ENCODE data around the gene RASD1. TPM values are rescaled to one million over a fixed set of nuclear protein-coding genes. Genes with fewer than 3 reads are reported as not detected.

RASD1 gene
- total RNA-seq, 4 donors from 2014 or later, result 25.5 to 79.9 (median 40.6) TPM

DNA sequence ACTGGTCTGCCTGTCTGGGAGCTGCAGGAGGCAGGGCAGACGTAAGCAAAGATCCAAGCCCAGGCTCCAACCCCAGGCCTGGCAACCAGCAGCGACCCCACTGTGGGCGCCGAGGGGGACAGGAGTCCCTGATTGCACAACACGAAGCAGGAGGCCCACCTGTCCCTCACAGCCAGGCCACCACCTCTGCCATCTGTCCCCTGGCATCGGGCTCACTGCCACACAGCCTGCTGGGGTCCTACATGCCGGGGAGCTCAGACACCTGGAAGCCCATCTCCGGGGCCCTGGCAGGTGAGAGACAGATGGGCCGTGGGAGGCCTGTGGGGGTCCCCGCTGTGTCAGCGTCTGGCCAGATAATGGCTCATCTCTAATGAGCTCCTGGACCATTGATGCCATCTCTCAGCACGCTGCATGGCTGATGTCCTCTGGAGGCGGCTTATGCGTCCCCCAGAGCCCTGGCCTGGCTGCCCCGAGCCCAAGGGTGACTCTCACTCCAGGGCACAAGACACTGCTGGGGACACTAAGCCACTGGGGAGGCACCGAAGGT, 11.3 kb upstream of the RASD1 start:
- intact Hi-C loops (cut with DNase I; ENCODE audit: low total_unique reads), result loop anchor here (10.0 kb wide), 2 partner anchors 117 to 153 kb away; no protein-coding TSS in a partner anchor
- TF ChIP-seq, protein P1, sequence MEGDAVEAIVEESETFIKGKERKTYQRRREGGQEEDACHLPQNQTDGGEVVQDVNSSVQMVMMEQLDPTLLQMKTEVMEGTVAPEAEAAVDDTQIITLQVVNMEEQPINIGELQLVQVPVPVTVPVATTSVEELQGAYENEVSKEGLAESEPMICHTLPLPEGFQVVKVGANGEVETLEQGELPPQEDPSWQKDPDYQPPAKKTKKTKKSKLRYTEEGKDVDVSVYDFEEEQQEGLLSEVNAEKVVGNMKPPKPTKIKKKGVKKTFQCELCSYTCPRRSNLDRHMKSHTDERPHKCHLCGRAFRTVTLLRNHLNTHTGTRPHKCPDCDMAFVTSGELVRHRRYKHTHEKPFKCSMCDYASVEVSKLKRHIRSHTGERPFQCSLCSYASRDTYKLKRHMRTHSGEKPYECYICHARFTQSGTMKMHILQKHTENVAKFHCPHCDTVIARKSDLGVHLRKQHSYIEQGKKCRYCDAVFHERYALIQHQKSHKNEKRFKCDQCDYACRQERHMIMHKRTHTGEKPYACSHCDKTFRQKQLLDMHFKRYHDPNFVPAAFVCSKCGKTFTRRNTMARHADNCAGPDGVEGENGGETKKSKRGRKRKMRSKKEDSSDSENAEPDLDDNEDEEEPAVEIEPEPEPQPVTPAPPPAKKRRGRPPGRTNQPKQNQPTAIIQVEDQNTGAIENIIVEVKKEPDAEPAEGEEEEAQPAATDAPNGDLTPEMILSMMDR (IDR thresholded peaks at IDR 0.05), result no peak
- TF ChIP-seq POLR2A (IDR thresholded peaks at IDR 0.05), result no peak
- H3K4me3 ChIP-seq (ENCODE audit: low read depth, poor library complexity, severe bottlenecking), result no peak overlapping the region
- DNase-seq (ENCODE audit: low spot score in 2 of 2), result no peak
- 81 to 97% methylated on average over 11 to 15 of the region's 16 CpGs for WGBS, 2 donors

DNA sequence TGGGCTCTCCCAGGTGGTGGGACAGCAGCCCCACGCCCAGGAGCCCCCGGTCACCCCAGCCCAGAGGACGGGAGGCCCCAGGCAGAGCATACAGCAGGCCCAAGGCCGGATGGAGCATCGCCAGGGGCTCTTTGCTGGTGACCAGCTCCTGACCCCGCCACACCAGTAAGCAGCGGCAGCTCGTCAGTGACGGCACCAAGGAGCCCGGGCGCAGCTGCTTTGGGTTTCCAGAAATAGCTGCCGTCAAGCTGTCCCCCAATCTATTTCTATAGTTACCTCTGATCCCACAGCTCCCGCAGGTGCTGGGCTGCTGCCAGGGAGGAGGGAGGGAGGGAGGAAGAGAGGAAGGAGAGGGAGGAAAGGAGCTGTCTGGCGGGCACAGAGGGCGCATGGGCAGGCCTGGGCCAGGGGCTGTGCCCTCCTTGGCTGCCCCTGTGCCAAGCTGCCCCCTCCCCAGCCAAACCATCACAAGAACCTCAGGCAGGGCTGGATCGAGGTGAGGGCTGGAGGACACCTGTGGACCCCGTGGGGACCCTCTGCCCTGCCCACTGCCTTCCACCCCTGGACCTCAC, 10.8 kb upstream of the RASD1 start:
- no peak for DNase-seq (ENCODE audit: low spot score in 2 of 2)
- TF ChIP-seq, protein P1 (IDR thresholded peaks at IDR 0.05), result no peak
- no peak for TF ChIP-seq POLR2A (IDR thresholded peaks at IDR 0.05)
- H3K4me3 ChIP-seq (ENCODE audit: low read depth, poor library complexity, severe bottlenecking), result no peak overlapping the region
- WGBS, 2 donors, result 69 to 80% methylated on average over 12 to 17 of the region's 17 CpGs
- intact Hi-C loops (cut with DNase I; ENCODE audit: low total_unique reads), result loop anchor here (10.0 kb wide), 2 partner anchors 118 to 152 kb away; no protein-coding TSS in a partner anchor

DNA sequence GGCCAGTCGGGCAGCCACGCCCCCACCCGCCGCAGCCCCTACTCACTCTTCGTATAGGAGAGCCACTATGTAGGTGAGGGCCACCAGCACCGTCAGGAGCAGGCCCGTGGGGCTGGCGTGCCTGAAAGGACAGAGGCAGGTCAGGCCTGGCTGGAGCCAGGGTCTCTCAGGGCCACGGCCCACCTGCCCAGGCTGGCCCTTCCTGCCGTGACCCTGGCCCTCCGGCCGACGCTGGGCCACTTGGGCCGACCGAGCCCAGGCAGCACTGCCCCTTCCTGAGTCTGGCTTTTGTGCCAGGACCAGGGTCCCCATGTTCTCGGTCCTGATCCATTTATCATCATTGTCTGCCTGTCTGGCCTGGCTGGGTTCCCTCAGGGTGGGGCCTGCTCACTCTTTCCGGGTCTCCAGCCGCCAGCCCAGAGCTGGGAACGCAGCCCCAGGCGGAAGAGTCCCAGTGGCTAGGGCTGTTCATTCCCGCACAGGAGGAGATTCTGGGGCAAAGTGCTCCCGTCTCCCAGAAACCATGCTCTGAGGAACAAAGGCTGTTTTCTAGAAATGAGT, 10.1 kb upstream of the RASD1 start:
- no peak for DNase-seq (ENCODE audit: low spot score in 2 of 2)
- TF ChIP-seq, protein P1 (IDR thresholded peaks at IDR 0.05), result no peak
- no peak for TF ChIP-seq POLR2A (IDR thresholded peaks at IDR 0.05)
- intact Hi-C loops (cut with DNase I; ENCODE audit: low total_unique reads), result loop anchor here (10.0 kb wide), 2 partner anchors 119 to 151 kb away; no protein-coding TSS in a partner anchor
- H3K4me3 ChIP-seq (ENCODE audit: low read depth, poor library complexity, severe bottlenecking), result no peak overlapping the region
- WGBS, 2 donors, result 79% methylated on average over 17 to 21 of the region's 22 CpGs

DNA sequence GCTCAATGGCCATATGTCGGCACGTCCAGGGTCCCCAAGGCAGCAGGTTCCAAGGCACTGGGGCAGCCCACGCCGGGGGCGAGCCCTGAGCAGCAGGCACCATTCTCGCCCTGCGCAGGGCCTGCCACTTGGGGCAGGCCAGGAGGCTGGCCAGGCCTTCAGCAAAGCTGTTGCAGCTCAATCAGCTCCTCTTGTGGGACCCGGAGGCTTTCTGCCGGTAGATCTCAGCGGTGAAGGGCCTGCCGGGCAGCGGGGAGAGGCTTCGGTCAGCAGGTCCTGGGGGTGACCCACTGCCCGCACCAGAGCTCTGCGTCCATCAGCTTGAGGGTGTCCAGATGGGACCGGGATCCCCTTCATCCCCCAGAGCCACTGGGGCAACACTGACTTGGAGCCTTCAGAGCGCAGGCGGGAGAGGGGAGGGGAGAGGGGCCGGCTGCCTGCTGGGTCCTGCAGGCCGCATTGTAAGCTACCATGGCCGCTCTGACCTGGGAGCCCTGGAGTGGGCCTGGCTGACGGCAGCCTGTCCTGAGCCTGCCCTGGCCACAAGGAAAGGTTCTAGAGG, 9.5 kb upstream of the RASD1 start:
- TF ChIP-seq, protein P1 (IDR thresholded peaks at IDR 0.05), result no peak
- TF ChIP-seq POLR2A (IDR thresholded peaks at IDR 0.05), result no peak
- no peak overlapping the region for H3K4me3 ChIP-seq (ENCODE audit: low read depth, poor library complexity, severe bottlenecking)
- intact Hi-C loops (cut with DNase I; ENCODE audit: low total_unique reads), result loop anchor here (10.0 kb wide), 2 partner anchors 119 to 151 kb away; no protein-coding TSS in a partner anchor
- DNase-seq (ENCODE audit: low spot score in 2 of 2), result no peak
- 92 to 95% methylated on average over 7 to 14 of the region's 22 CpGs for WGBS, 2 donors

DNA sequence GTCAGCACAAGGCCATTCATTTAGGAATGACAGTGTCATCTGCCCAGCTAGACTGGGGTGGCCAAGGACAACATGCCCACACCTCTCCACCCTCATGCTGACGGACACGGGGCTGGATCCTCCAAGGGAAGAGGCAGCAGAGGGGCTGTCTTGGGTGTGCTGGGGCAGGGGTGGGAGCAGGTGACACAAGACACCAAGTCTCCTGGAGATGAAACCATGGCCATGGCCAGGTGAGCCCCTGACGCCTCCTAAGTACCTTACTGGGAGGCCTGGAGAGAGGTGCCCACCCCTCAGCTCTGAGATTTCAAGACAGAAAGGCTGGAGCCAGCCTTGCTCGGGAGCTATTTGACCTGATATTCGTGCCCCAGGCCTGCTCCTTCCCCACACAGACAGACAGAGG, 9.0 kb upstream of the RASD1 start:
- intact Hi-C loops (cut with DNase I; ENCODE audit: low total_unique reads), result loop anchor here (10.0 kb wide), 2 partner anchors 120 to 150 kb away; no protein-coding TSS in a partner anchor

More for the DNA sequence above, 9.0 kb upstream of the RASD1 start:
- no peak overlapping the region for H3K4me3 ChIP-seq (ENCODE audit: low read depth, poor library complexity, severe bottlenecking)
- no peak for DNase-seq (ENCODE audit: low spot score in 2 of 2)
- 89 to 94% methylated on average over 3 to 5 of the region's 5 CpGs for WGBS, 2 donors
- TF ChIP-seq, protein P1 (IDR thresholded peaks at IDR 0.05), result no peak
- TF ChIP-seq POLR2A (IDR thresholded peaks at IDR 0.05), result no peak

Data from lower leg skin (tissue), 4 donors.